Measurements from ENCODE around the gene SEMA5A. TPM values are rescaled to one million over a fixed set of nuclear protein-coding genes. Genes with fewer than 3 reads are reported as not detected.

Gene SEMA5A
- polyA plus RNA-seq, 1 donor from 2014 or later, result 3.2 TPM

DNA sequence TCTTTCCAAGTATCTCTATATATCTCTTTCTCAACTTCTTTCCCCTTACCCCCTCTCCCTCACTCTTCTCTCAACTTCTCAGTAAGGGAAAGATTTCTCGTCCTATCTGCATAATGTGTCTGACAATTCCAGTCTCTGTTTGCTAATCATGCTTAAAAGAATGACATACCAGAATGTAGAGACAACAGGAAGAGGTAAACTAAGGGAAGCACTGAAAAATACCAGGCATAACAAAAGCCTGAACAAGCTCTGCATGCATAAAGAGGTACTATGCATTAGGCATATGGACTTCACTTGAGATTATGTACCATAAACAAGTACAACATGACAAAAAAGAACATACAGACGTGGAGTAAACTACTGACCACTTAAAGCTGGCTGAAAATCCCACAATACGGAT, 62.6 kb downstream of the SEMA5A start:
- H3F3A ChIP-seq (ENCODE audit: insufficient read depth, low read length, poor library complexity, severe bottlenecking), result no peaks in the 10 kb centered on the region
- TF ChIP-seq MXI1 (conservative IDR thresholded peaks at IDR 0.05; ENCODE audit: poor library complexity, severe bottlenecking) (no peak), SMC3 (conservative IDR thresholded peaks at IDR 0.05; ENCODE audit: poor library complexity) (no peak), TAF1 (IDR thresholded peaks at IDR 0.05; ENCODE audit: low read depth) (no peak), RAD21 (conservative IDR thresholded peaks at IDR 0.05) (no peak), POLR2AphosphoS5 (IDR thresholded peaks at IDR 0.05) (no peak), EZH2 (IDR thresholded peaks at IDR 0.05; ENCODE audit: borderline replicate concordance, insufficient read depth, low read length, poor library complexity, severe bottlenecking) (no peak), EP300 (conservative IDR thresholded peaks at IDR 0.05; ENCODE audit: poor library complexity, severe bottlenecking) (no peak), REST (IDR thresholded peaks at IDR 0.05; ENCODE audit: borderline replicate concordance) (no peak)
- TF ChIP-seq, protein P1, sequence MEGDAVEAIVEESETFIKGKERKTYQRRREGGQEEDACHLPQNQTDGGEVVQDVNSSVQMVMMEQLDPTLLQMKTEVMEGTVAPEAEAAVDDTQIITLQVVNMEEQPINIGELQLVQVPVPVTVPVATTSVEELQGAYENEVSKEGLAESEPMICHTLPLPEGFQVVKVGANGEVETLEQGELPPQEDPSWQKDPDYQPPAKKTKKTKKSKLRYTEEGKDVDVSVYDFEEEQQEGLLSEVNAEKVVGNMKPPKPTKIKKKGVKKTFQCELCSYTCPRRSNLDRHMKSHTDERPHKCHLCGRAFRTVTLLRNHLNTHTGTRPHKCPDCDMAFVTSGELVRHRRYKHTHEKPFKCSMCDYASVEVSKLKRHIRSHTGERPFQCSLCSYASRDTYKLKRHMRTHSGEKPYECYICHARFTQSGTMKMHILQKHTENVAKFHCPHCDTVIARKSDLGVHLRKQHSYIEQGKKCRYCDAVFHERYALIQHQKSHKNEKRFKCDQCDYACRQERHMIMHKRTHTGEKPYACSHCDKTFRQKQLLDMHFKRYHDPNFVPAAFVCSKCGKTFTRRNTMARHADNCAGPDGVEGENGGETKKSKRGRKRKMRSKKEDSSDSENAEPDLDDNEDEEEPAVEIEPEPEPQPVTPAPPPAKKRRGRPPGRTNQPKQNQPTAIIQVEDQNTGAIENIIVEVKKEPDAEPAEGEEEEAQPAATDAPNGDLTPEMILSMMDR (IDR thresholded peaks at IDR 0.05; ENCODE audit: poor library complexity, severe bottlenecking), result no peak
- no peaks in the 10 kb centered on the region for H3K27me3 ChIP-seq (ENCODE audit: insufficient read depth, low read depth, low read length)
- H3K27ac ChIP-seq (ENCODE audit: low read length), result no peak overlapping the region
- H2AFZ ChIP-seq (ENCODE audit: low read depth, low read length), result no peak overlapping the region
- H3K9me2 ChIP-seq (ENCODE audit: insufficient read depth, low read length), result no peaks in the 10 kb centered on the region
- no peaks in the 10 kb centered on the region for H3K36me3 ChIP-seq (ENCODE audit: insufficient read depth, low read length)
- H3K4me2 ChIP-seq (ENCODE audit: low read length), result no peak overlapping the region
- H3K79me2 ChIP-seq (replicated peaks; ENCODE audit: insufficient read depth, low read length), result no peaks in the 10 kb centered on the region
- H3K9me3 ChIP-seq (ENCODE audit: low read length), result no peaks in the 10 kb centered on the region
- H3K9ac ChIP-seq (ENCODE audit: low read length), result no peak overlapping the region
- no peaks in the 10 kb centered on the region for H4K20me1 ChIP-seq (ENCODE audit: insufficient read depth)
- no peak overlapping the region for H3K4me3 ChIP-seq (ENCODE audit: low read length)

DNA sequence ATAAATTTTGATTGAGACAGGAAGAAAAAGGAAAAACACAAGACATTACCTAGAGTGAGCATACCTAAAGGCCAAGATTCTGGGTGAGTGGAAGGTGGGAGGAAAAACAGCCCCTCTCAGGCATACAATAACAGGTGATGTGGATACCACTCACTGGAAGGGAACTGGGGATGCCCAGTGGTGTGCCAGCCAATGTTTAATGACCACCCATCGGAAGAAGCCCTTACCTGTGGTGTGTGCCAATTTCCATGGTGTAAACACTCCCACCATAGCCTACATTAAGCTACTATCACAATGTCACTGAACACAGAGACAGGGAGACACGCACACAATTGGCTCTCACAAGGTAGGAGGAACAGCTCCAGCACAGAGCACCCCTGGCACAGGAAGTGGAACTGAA, 63.5 kb downstream of the SEMA5A start:
- Histone ChIP-seq H3K9me3 (ENCODE audit: low read length) (no peaks in the 10 kb centered on the region), H3K9me2 (ENCODE audit: insufficient read depth, low read length) (no peaks in the 10 kb centered on the region), H3K36me3 (ENCODE audit: insufficient read depth, low read length) (no peaks in the 10 kb centered on the region), H3K4me3 (ENCODE audit: low read length) (no peak overlapping the region), H2AFZ (ENCODE audit: low read depth, low read length) (no peak overlapping the region), H3K9ac (ENCODE audit: low read length) (no peak overlapping the region), H3F3A (ENCODE audit: insufficient read depth, low read length, poor library complexity, severe bottlenecking) (no peaks in the 10 kb centered on the region), H3K79me2 (replicated peaks; ENCODE audit: insufficient read depth, low read length) (no peaks in the 10 kb centered on the region), H3K27me3 (ENCODE audit: insufficient read depth, low read depth, low read length) (no peaks in the 10 kb centered on the region), H3K4me2 (ENCODE audit: low read length) (no peak overlapping the region), H4K20me1 (ENCODE audit: insufficient read depth) (no peaks in the 10 kb centered on the region), H3K27ac (ENCODE audit: low read length) (no peak overlapping the region)
- no peak for TF ChIP-seq RAD21 (conservative IDR thresholded peaks at IDR 0.05)
- no peak for TF ChIP-seq SMC3 (conservative IDR thresholded peaks at IDR 0.05; ENCODE audit: poor library complexity)
- TF ChIP-seq EP300 (conservative IDR thresholded peaks at IDR 0.05; ENCODE audit: poor library complexity, severe bottlenecking), result no peak
- TF ChIP-seq POLR2AphosphoS5 (IDR thresholded peaks at IDR 0.05), result no peak
- no peak for TF ChIP-seq REST (IDR thresholded peaks at IDR 0.05; ENCODE audit: borderline replicate concordance)
- TF ChIP-seq, protein P1 (IDR thresholded peaks at IDR 0.05; ENCODE audit: poor library complexity, severe bottlenecking), result no peak
- no peak for TF ChIP-seq MXI1 (conservative IDR thresholded peaks at IDR 0.05; ENCODE audit: poor library complexity, severe bottlenecking)
- no peak for TF ChIP-seq EZH2 (IDR thresholded peaks at IDR 0.05; ENCODE audit: borderline replicate concordance, insufficient read depth, low read length, poor library complexity, severe bottlenecking)
- TF ChIP-seq TAF1 (IDR thresholded peaks at IDR 0.05; ENCODE audit: low read depth), result no peak
